ENCODE data around the gene UMPS.

Gene UMPS

GRCh38 chr3:124764746-124765145, 34.5 kb downstream of the UMPS start:
- DNase-seq: no peak

DNA sequence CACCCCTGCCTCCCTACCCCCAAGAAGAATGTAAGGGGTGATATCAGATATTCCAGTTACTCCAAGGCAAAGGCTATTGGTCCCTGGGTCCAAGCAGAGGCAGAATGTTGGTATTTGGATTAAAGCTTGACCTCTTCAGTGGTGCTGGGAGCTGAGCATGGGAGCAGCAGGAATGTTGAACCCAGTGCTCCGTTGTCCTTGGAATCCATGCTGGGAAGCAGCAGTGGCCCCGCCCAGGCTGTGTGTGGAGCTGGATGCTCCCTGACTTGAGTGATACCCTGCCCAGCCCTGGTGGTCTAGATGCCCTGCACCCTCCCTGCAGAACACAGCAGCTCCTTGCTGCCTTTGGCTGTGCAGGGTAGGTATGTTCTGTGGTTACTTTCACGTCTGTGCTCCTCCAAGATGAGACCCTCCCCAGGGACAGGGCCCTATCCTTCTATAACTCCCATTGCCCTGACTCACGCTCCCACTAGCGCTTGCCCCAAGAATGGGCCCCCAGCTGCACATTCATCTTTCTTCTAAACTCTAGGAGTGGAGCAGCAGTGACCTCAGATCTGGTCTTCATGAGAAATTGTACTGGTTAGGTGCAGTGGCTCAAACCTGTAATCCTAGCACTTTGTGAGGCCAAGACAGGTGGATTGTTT, 35.1 kb downstream of the UMPS start:
- DNase-seq: no peak

DNA sequence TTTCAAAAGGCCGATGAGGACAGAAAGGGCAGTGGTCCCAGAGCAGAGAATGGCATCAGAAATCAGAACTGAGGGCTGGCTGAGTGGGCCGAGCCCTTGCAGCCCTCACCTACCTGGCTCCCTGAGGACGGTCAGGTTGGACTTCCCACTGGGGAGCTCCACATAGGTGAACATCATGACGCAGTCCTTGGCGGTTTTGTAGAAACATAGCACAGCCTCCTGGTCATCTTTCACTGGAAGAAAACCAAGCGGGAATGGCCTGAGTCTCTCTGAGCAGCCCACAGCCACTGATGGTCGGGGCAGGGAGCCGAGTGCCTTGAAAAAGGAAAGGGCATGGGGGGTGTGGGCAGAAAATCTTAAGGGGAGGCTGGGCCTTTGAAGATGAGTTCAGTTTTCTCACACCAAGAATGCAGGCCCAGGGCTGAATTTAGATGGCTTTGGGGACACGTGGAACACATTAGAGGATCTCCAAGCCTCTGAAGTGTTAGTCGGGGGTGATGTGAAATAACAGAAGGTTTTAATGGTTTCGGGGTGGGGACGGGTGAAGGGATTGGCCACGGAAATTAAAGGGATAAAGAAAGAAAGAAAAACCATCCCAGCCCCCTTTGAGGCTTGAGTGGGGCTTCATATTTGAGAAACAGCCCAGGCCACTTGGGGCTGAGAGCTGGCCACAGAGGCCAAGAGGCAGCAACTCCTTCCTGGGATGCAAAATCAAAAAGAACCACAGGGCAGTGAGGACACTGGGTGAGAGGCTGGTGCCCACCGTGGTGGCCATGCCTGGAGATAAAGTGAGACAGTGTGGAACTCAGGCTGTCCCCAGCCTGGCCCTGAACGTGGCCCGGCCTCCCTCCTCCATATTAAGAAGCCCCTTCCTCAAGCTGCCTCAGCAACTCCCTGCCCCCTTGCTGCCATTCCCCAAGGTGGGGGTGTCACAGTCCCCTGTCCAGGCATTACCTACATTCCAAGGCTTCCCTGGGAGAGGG, 36.2 kb downstream of the UMPS start:
- no peak for DNase-seq

- DNase-seq: no peak
These were observed 37.0 kb downstream of the UMPS start for GRCh38 chr3:124767264-124767663.

DNA sequence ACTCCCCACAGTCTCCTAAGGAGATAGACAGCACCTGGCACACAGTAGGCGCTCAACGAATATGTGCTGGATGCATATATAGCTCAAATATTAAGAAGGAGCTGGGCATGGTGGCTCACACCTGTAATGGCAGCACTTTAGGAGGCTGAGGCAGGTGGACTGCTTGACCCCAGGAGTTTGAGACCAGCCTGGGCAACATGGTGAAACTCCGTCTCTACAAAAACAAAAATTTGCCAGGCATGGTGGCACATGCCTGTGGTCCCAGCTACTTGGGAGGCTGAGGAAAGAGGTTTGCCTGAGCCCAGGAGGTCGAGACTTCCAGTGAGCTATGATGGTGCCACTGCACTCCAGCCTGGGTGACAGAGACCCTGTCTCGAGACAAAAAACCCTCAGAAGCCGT, 37.4 kb downstream of the UMPS start:
- no peak for DNase-seq

- DNase-seq: peak; percentile 17
These were observed 38.6 kb downstream of the UMPS start for GRCh38 chr3:124768812-124769211.

- DNase-seq: no peak
These were observed 39.2 kb downstream of the UMPS start for GRCh38 chr3:124769462-124769861.

DNA sequence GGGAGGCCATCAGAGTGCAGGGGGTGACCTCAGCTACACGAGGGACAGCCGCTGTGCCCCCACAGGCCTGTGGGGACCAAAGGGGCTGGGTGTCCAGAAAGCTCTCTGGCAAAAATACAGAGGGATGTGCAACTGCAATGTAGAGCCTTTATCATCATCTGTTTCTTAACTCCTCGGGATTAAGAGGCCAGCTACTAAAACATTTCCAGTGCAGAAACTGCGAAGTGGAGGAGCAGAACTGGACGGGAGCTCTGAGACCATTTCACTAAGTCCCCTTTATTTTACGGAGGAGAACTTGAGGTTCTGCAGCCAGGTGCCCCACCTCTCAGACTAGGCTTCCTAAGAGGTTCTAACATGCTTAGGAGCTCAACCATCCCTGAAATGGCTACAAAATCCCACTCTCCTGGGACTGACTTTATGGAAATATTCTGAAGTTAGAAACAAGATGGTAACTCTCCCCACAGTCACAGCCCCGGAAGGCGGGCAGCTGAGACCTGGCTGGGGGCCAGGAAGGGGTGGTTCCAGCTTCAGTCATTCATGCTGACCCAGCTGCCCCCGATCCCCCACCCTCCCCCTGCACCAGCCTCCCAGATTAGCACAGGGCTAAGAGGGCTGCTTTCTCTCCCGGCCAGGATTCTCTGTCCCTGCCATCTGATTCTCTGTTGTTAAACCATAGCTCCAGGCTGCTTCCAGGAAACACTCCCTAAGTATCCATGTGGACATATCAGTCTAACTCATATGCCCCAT, 40.3 kb downstream of the UMPS start:
- no peak for DNase-seq

- no peak for DNase-seq
These were observed 40.8 kb downstream of the UMPS start for GRCh38 chr3:124771083-124771445.

- DNase-seq: peak; percentile 82
These were observed 42.0 kb downstream of the UMPS start for GRCh38 chr3:124772081-124772831.

DNA sequence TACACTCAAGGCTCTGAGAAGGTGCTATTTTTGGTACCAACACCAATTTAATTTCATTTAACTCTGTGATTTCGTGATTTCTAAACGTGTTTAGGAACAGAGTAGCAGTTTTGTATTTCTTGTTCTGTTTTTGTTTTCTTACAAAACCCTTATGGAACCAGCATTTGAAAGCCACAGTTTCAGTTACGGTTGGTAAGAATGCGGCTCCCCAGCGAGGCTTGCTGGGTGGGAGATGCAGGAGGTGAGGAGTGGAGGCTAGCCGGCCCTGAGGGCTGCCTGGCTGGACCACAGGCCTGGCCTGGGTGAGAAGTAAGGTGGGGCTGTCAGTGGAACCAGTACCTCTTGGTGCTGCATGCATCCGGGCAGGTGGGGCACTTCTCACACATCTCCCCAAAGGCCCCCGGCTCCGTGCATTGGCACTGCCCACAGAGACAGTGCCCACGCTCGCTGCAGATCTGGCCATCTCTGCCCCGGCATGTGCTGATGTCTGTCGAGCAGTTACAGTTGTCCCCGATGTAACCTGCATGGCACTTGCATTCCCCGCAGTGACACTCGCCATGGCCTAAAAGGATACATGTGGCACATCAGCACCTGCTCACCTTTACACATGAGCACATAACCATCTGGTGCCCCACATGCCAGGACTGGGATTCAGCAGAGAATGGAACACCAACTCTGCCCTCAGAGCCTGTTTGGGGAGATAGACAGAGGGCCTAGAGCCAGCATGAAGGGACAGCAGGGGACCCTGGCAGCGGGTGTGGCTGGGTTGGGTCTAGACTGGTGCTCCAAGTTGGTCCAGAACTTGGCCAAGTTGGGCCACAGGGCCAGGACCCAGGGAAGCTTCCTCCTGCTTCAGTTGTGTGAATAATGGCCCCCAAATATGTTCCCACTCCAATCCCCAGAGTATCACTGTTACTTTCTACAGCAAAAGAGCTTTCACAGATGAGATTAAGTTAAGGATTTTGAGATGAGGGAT, 43.4 kb downstream of the UMPS start:
- DNase-seq: no peak

- peak; percentile 95 for DNase-seq
These were observed 44.1 kb downstream of the UMPS start for GRCh38 chr3:124774327-124774718.

GRCh38 chr3:124774841-124775402, 44.7 kb downstream of the UMPS start:
- DNase-seq: no peak

DNA sequence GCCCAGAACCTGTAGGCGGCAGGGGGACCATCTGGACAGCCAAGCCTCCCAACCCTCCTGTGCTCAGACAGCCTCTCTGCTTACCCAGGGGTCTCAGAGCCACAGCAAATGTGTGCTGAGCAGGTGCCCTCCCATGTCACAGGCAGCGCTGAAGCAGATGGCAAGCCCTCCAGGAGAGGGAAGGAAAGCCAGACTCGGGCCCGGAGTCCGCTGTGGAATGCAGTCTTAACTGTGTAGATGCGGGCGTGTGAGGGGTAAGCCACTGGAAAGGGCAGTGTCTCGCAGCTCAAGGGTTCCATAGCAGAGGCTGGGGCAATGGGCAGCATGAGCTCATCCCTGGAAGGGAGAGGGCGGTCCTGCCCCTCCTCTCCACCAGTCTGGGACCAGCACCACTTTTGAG, 45.6 kb downstream of the UMPS start:
- no peak for DNase-seq

GRCh38 chr3:124776856-124777255, 46.6 kb downstream of the UMPS start:
- DNase-seq: no peak

GRCh38 chr3:124777762-124778470, 47.7 kb downstream of the UMPS start:
- DNase-seq: no peak

GRCh38 chr3:124779116-124779515, 48.9 kb downstream of the UMPS start:
- no peak for DNase-seq

DNA sequence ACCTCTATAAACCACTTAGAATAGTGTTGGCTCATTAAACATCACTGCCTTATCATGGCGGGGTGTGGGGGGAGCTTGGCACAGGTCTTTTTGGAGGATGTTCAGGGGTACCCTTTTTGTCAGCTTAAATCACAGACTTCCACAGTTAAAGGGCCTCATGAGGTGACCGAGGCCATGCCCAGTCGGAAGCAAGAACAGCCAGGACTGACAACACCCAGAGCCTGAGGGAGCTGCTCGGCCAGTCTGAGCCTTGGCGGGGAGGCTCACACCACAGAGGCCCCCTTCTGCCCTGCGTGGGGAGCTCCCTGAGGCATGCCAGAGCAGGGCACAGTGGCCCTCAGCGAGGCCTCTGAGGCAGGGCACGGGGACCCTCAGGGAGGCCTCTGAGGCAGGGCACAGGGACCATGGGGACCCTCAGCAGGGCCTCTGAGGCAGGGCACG, 49.5 kb downstream of the UMPS start:
- no peak for DNase-seq

DNA sequence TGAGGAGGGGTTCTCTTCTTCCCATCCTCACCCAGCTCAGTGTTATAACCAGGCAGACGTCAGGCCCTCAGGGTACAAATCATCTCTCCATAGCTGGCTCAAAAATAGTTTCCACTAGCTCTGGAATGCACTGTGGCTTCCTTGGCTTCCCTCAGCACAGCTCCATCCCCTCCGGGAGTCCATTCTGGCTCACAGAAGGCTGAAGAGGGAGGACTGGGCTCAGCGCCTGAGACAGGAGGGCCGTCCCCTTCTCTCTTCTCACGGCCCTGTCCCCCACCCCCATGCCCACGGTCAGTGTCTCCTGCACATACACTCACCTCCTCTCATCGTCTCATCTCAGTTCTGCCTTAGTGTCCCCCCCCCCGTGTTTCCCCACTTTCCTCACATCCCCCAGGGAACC, 50.1 kb downstream of the UMPS start:
- peak; percentile 90 for DNase-seq

GRCh38 chr3:124780761-124781475, 50.7 kb downstream of the UMPS start:
- DNase-seq: no peak

Measured in EL (cell line).